Measurements from ENCODE around the gene TMEM38A. TPM values are rescaled to one million over a fixed set of nuclear protein-coding genes. Genes with fewer than 3 reads are reported as not detected.

Gene TMEM38A
- total RNA-seq, 4 donors from 2014 or later, result 3.3 to 7.3 (median 3.6) TPM

DNA sequence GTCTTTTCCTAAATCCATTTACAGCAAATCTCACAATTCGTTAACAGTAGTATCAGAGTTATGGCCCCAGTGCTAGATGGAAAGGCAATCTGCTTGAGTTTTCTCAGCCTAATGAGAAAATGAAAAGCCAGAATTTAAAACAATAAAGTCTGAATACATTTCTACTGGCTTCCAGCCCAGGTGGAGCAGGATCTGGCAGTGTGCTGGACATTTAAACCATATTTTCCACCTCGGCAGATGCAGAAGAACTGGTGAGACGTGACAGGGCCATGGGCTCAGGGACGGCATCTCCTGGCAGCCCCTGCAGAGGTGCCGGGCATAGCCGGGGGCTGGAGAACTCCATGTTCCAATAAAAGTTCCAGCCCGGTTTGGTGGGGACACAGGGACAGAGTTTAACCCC is 8.1 kb upstream of the TMEM38A start:
- no peak overlapping the region for H3K27ac ChIP-seq
- 68 to 70% methylated on average over 7 of the region's 7 CpGs for WGBS, 2 donors
- peaks cover 4 to 94% (median 34%) of the 10 kb centered on the region in 3 donors for H3K36me3 ChIP-seq
- H3K9me3 ChIP-seq, result no peaks in the 10 kb centered on the region
- no peak for TF ChIP-seq POLR2A (IDR thresholded peaks at IDR 0.05)
- TF ChIP-seq, protein P1, sequence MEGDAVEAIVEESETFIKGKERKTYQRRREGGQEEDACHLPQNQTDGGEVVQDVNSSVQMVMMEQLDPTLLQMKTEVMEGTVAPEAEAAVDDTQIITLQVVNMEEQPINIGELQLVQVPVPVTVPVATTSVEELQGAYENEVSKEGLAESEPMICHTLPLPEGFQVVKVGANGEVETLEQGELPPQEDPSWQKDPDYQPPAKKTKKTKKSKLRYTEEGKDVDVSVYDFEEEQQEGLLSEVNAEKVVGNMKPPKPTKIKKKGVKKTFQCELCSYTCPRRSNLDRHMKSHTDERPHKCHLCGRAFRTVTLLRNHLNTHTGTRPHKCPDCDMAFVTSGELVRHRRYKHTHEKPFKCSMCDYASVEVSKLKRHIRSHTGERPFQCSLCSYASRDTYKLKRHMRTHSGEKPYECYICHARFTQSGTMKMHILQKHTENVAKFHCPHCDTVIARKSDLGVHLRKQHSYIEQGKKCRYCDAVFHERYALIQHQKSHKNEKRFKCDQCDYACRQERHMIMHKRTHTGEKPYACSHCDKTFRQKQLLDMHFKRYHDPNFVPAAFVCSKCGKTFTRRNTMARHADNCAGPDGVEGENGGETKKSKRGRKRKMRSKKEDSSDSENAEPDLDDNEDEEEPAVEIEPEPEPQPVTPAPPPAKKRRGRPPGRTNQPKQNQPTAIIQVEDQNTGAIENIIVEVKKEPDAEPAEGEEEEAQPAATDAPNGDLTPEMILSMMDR (IDR thresholded peaks at IDR 0.05), result no peak
- TF ChIP-seq EP300 (IDR thresholded peaks at IDR 0.05), result no peak
- DNase-seq (ENCODE audit: low spot score in 2 of 2), result no peak
- H3K4me1 ChIP-seq, result peaks cover 0 to 42% (median 2%) of the 10 kb centered on the region in 4 donors
- H3K27me3 ChIP-seq, result no peaks in the 10 kb centered on the region
- no peak overlapping the region for H3K4me3 ChIP-seq

DNA sequence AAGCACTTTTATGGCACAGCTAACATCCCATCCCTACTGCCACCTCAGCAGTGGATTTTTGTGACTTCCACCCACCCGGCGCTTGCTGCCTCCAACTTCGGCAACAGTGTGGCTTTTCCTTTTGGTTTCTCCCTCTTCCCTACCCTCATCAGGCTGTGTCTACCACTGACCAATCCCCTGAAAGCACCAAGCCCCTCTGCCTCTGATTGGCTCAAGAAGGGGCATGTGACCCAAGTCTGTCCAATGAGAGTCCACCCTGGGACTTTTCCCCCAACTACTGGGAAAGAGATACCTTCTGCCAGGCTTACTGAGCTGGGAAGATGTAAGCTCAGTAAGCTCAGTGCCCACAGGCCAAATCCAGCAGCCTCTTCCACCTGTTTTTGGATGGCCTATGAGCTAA is 6.8 kb upstream of the TMEM38A start:
- no peak for TF ChIP-seq POLR2A (IDR thresholded peaks at IDR 0.05)
- TF ChIP-seq, protein P1 (IDR thresholded peaks at IDR 0.05), result no peak
- no peak for TF ChIP-seq EP300 (IDR thresholded peaks at IDR 0.05)

DNA sequence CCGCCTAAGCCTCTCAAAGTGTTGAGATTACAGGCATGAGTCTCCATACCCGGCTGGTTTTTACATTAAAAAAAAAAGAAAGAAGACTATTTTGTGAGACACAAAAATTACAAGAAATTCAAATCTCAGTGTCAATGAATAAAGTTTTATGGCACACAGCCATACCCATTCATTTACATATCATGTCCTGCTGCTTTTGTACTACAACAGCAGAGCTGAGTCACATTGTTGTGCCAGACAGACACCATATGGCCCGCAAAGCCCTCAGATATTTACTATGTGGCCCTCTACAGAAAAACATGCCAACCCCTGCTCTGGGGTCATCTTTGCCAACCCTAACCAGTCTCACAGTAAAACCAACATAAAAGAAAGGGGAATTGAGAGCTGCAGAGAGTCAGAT is 6.3 kb upstream of the TMEM38A start:
- Histone ChIP-seq H3K4me3 (no peak overlapping the region), H3K27me3 (no peaks in the 10 kb centered on the region), H3K27ac (no peak overlapping the region), H3K9me3 (no peaks in the 10 kb centered on the region), H3K4me1 (peaks cover 0 to 54% (median 15%) of the 10 kb centered on the region in 4 donors), H3K36me3 (peaks cover 4 to 84% (median 34%) of the 10 kb centered on the region in 3 donors)
- 66 to 74% methylated on average over 3 of the region's 3 CpGs for WGBS, 2 donors
- TF ChIP-seq POLR2A (IDR thresholded peaks at IDR 0.05), result no peak
- TF ChIP-seq, protein P1 (IDR thresholded peaks at IDR 0.05), result no peak
- TF ChIP-seq EP300 (IDR thresholded peaks at IDR 0.05), result no peak
- DNase-seq (ENCODE audit: low spot score in 2 of 2), result no peak

More for the DNA sequence above, 6.8 kb upstream of the TMEM38A start:
- H3K27ac ChIP-seq, result no peak overlapping the region
- no peak overlapping the region for H3K4me3 ChIP-seq
- no peaks in the 10 kb centered on the region for H3K9me3 ChIP-seq
- WGBS, 2 donors, result 91 to 93% methylated on average over 3 of the region's 3 CpGs
- peaks cover 0 to 54% (median 12%) of the 10 kb centered on the region in 4 donors for H3K4me1 ChIP-seq
- H3K36me3 ChIP-seq, result peaks cover 4 to 87% (median 34%) of the 10 kb centered on the region in 3 donors
- no peaks in the 10 kb centered on the region for H3K27me3 ChIP-seq
- DNase-seq (ENCODE audit: low spot score in 2 of 2), result no peak

DNA sequence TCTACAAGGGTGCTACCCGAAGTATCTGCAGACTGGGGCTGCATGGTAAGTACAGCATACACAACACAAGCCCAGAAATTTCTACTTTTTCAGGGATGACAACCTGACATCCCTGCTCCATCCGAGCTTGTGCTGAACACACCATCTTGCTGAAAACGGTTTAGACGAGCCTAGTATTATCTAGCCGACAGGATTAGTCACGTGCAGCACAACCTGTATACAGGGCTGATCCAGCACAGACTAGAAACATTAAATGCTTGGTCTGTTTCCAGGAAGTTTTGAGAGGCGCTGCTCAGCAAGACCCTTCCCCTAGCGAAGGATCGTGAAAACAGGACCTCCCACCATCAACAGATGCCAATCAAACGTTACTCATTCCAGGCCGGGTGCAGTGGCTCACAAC is 5.2 kb upstream of the TMEM38A start:
- peaks cover 0 to 48% (median 13%) of the 10 kb centered on the region in 4 donors for H3K4me1 ChIP-seq
- no peak for TF ChIP-seq EP300 (IDR thresholded peaks at IDR 0.05)
- TF ChIP-seq, protein P1 (IDR thresholded peaks at IDR 0.05), result no peak
- TF ChIP-seq POLR2A (IDR thresholded peaks at IDR 0.05), result no peak
- no peak overlapping the region for H3K4me3 ChIP-seq
- H3K27ac ChIP-seq, result no peak overlapping the region
- H3K9me3 ChIP-seq, result no peaks in the 10 kb centered on the region
- H3K27me3 ChIP-seq, result no peaks in the 10 kb centered on the region
- 70 to 89% methylated on average over 11 of the region's 11 CpGs for WGBS, 2 donors
- peaks cover 4 to 73% (median 34%) of the 10 kb centered on the region in 3 donors for H3K36me3 ChIP-seq
- no peak for DNase-seq (ENCODE audit: low spot score in 2 of 2)

DNA sequence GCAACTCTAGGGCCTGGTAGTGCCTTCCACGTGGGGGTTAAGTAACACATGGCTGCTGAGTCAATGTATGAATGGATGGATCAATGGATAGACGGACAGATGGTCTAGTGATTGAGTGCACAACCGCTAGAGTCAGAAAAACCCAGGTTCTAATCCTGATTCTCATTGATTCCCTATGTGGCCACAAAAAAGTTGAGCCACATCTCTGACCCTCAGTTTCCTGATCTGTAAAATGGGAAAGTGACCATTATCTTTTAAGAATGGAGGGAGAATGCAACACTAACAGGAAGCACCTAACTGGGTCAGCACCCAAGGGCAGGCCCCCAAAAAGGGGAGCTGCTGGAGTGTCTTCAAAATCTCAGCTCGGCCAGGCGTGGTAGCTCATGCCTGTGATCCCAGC is 3.6 kb upstream of the TMEM38A start:
- no peaks in the 10 kb centered on the region for H3K27me3 ChIP-seq
- no peak for TF ChIP-seq EP300 (IDR thresholded peaks at IDR 0.05)
- TF ChIP-seq POLR2A (IDR thresholded peaks at IDR 0.05), result no peak
- TF ChIP-seq, protein P1 (IDR thresholded peaks at IDR 0.05), result no peak
- peaks cover 0 to 60% (median 16%) of the 10 kb centered on the region in 4 donors for H3K4me1 ChIP-seq

More for the DNA sequence above, 3.6 kb upstream of the TMEM38A start:
- H3K36me3 ChIP-seq, result peaks cover 4 to 56% (median 24%) of the 10 kb centered on the region in 3 donors
- no peak for DNase-seq (ENCODE audit: low spot score in 2 of 2)
- H3K27ac ChIP-seq, result no peak overlapping the region
- no peaks in the 10 kb centered on the region for H3K9me3 ChIP-seq
- WGBS, 2 donors, result 83 to 86% methylated on average over 5 of the region's 5 CpGs
- H3K4me3 ChIP-seq, result no peak overlapping the region
